NB4 (cell line): ENCODE measurements around the gene THADA.
"Not testable (repeated sequence)": the region's sequence is repeated elsewhere in the genome, so short reads cannot be mapped to it uniquely, and the experiment has no call there.

Source experiments
- MYC ChIP-seq: IDR thresholded peaks from 2 replicates; pipeline ENCODE4 v1.6.1; 2011; ENCODE audit warnings: low read depth, low read length
- POLR2A ChIP-seq: IDR thresholded peaks from 2 replicates; pipeline ENCODE4 v1.6.1; 2011; ENCODE audit warnings: mild to moderate bottlenecking; ENCODE audit not compliant: insufficient read length; ENCODE audit errors: extremely low read depth
- TF ChIP-seq, protein P1 (sequence below): IDR thresholded peaks from one replicate; pipeline ENCODE4 v1.5.1; 2012; ENCODE audit warnings: low read depth, low read length

DNA sequence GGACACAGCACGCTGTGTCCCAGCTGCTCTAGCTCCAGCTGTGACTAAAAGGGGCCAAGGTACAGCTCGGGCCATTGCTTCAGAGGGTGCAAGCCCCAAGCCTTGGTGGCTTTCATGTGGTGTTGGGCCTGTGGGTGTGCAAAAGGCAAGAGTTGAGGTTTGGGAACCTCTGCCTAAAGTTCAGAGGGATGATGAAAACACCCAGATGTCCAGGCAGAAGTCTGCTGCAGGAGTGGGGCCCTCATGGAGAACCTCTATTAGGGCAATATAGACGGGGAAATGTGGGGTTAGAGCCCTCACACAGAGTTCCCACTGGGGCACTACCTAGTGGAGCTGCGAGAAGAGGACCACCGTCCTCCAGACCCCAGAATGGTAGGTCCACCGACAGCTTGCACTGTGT lies 311.5 kb downstream of the THADA start:
- TF ChIP-seq, protein P1, sequence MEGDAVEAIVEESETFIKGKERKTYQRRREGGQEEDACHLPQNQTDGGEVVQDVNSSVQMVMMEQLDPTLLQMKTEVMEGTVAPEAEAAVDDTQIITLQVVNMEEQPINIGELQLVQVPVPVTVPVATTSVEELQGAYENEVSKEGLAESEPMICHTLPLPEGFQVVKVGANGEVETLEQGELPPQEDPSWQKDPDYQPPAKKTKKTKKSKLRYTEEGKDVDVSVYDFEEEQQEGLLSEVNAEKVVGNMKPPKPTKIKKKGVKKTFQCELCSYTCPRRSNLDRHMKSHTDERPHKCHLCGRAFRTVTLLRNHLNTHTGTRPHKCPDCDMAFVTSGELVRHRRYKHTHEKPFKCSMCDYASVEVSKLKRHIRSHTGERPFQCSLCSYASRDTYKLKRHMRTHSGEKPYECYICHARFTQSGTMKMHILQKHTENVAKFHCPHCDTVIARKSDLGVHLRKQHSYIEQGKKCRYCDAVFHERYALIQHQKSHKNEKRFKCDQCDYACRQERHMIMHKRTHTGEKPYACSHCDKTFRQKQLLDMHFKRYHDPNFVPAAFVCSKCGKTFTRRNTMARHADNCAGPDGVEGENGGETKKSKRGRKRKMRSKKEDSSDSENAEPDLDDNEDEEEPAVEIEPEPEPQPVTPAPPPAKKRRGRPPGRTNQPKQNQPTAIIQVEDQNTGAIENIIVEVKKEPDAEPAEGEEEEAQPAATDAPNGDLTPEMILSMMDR: not testable (repeated sequence)
- TF ChIP-seq MYC, POLR2A: not testable (repeated sequence)
